SK-N-MC (cell line): Measurements from ENCODE around the gene SRRT.

ENCODE experiments used
- EZH2 ChIP-seq: fragments of 200-600 bp; sonication (generic); IDR thresholded peaks from one replicate; pipeline ENCODE4 v1.6.1; 2017; ENCODE audit warnings: antibody characterized with exemption
- POLR2AphosphoS5 ChIP-seq: IDR thresholded peaks from 2 replicates; pipeline ENCODE4 v1.6.1; 2012; ENCODE audit warnings: mild to moderate bottlenecking, low read depth, low read length, borderline replicate concordance

DNA sequence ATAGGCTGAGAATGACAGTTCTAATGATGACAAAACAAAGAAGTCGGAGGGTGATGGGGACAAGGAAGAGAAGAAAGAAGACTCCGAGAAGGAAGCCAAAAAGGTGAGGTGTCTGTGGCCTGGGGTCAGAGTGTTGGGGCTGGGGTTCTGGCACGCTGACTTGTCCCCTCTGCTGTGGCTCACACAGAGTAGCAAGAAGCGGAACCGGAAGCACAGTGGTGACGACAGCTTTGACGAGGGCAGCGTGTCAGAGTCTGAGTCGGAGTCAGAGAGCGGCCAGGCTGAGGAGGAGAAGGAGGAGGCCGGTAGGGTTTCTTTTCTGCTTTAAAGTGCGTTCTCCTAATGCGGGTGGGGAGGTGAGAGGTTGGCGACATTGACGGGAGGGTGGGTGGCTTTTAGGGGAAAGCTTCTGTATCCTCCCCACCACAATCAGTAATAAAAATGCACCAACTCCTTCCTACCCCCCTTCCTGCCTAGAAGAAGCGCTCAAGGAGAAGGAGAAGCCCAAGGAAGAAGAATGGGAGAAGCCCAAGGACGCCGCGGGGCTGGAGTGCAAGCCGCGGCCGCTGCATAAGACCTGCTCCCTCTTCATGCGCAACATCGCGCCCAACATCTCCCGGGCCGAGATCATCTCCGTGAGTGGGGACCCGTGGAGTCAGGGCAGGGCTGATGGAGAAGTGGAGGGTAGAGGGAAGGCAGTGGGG, 10.0 kb downstream of the SRRT start:
- no peak for TF ChIP-seq EZH2
- no peak; the same call in 1 of the 2 replicates for TF ChIP-seq POLR2AphosphoS5
